Tongue (tissue), 2 donors: ENCODE measurements around the gene TFF2. TPM values are rescaled to one million over a fixed set of nuclear protein-coding genes. Genes with fewer than 3 reads are reported as not detected.

Source experiments
- DNase-seq: peaks from one replicate; pipeline ENCODE4 v3.0.0-alpha.2; 2015
- total RNA-seq: library from RNA; depleted of rRNA; stranded (reverse); fragments of >200 nt; gene quantifications from one replicate; pipeline ENCODE4 v1.2.3, GENCODE V29; 2014

TFF2 gene
- total RNA-seq, 1 donor from 2014 or later: not detected

DNA sequence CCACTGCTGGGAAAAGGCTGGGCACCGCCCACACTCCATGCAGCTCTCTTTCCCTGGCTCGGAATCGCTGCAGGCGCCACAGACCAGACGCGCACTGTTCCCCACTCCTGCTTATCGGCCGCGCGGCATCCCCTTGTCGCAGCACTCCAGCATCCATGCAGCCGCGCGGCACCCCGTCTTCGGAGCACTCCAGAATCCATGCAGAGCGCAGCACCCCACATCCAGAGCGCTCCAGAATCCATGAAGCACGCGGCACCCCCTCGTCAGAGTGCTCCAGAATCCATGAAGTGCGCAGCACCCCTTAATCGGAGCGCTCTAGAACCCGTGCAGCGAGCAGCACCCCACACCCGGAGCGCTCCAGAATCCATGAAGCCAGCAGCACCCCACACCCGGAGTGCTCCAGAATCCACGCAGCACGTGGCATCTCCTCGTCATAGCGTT, 45.1 kb downstream of the TFF2 start:
- no peak for DNase-seq

DNA sequence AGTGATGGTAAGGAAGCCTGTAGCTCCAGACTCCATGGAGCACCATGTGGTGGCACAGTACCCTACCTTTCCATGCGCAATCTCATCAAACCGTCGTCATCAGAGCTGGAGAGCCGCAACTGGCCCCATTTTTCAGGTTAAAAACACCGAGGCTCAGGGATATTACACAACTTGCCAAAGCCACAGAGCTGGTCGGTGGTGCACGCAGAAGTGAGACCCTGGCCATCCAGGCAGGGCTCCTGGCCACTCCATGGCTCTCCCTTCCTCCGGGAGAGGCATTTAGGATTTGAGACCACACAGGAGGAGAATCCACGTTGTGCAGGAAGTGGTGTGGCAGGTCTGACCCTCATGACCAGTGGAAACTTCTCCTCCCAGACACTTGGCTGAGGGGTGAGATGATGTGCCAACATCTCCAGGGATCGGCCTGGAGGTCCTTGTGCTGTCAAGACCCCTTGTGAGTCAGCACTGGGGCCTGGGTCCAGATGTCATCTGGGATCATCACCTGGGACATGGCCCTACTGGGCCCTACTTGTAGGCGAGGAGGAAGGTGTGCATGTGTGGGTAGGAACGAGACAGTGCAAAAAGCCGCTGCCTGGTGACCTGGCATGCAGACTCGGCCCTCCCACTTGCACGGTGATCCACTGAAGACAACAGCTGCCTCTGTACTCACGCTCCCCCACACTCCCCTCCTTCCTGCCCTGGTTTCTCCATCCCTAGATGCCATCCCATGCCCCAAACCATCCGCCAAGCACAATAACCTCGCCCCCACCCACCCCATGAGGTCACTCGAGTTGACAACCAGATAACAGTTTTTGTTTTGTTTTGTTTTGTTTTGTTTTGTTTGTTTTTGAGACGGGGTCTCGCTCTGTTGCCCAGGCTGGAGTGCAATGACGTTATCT, 46.0 kb downstream of the TFF2 start:
- DNase-seq: no peak

DNA sequence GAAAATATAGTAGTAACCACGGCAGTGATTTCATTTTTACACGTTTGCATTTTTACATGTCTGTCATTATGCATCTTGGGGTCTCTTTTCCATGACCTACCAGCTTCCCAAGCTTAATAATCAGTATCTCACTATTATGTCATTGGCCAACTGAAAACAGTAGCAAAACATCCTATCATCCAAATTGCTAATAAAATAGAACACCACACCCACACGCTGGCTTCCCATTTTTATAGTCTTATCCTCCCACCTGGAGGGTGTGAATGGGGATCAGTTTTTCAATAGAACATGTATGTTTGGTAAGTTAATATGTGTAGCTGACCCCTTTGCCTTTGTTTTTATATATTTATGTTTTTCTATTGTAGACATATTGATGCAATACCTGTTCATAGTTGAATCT, 47.4 kb downstream of the TFF2 start:
- no peak for DNase-seq

DNA sequence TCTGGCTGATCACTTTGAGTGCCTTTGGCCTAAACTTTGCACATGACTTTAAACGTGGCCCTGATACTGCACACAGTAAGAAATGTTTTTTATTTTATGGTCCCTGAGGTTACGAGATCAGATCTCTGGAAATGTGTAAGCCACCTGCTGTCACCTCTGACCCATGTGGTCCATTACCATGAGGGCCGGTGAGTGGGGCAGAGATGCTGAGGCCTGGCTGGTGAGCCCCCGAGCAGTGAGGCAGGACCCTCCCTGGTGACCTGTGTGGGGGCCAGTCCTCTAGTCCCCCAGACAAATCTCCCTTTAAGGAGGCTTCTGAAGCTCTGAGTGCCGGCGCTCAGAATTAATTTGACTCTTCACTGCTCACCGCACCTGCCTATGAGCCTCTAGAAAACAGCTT, 48.0 kb downstream of the TFF2 start:
- DNase-seq: no peak

DNA sequence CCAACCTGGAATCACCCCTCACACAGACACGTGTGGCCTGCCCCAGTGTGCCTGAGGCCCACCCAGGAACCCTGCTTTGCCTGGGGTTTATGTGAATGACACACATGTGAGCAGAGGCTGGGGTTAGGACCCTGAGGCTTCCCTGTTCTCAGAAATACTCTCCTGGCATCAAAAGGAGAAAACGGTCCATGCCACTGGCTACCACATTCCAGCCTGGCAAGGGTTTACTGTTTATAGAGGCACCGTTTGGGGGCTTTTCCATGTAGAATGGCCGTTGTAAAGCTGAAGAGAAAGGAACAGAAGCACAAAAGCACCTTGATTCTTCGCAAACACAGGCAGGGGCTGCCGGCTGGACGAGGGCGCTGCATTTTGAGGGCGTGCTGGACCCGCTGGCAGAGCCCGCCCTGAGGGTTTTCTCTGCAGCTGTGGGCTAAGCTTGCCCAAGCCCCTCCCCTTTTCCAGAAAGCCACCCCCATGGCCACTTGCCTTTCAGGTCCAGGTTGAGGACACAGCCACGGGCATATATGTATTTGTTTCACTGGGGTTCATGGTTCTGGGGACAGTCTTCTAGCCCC, 48.6 kb downstream of the TFF2 start:
- DNase-seq: peak; percentile 37

DNA sequence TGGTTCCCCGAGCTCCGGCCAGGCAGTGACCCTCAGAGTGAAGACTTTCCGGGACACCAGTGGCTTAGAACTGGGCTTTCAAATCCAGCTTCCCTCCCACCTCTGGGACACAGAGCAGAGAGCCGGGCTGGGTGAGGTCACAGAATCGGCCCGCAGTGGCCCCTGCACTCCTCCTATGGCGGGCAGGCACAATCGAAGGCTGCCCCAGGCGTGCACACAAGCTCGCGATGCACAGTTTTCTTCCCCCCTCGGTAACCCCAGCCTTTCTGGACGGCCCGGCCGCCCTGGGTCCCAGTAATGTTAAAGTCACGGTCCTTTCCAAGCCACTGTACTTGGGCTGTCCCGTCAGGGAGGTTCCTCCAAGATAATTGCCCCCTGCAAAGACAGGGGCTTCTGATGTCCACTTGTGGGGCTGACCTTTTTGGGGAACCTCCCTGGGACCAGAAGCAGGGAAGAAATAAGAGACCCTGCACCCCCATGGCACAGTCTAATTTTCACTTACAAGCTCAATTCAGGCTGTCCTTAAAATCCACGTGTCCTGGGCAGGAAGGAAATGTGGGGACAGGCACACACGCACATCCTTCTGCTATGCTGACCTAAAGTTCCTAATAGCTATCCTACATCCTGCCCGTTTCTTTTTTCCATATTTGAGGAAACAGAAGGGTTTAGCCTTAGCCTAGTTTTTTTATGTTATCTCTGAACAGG, 49.3 kb downstream of the TFF2 start:
- DNase-seq: no peak

DNA sequence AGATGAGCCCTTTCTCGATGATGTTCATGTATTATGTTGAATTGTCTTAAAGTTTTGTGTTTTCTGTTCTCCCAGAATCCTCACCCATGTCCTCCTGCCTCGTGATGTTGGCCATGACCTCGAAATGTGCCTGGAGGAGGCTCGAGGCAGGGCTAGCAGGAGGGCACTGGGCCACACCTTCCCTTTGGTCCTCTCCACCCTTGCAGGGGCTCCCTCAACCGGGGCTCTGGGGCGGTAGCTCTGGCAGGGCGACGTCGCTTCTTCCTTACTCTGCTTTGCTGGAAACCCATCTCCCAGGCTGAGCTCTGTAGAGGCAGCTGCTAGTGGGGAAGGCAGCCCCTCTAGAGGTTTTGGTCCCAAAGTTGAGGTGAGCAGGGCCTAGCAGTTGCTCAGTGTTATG, 49.8 kb downstream of the TFF2 start:
- DNase-seq: no peak

DNA sequence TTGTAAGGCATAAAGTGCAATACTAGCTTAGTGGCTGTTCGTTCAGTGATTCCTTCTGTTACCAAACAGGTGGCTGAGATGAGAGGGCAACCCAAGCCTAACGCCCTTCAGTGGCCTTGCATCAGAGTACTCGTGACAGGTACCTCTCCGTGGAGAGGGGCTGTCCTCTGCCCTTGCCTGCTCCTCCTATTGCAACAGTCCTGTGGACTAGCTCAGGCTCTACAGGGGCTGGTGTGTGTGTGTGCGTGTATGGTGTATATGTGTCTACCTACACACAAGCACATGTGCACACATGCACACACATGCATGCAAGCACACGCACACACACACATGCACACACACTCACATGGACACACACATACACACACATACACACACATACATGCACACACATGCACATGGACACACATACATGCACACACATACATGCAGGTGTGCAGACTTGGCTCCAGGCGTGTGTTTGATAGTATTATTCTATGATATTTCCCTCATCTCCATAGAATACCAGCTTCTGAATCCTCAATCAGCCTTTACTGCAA, 50.7 kb downstream of the TFF2 start:
- DNase-seq: no peak

DNA sequence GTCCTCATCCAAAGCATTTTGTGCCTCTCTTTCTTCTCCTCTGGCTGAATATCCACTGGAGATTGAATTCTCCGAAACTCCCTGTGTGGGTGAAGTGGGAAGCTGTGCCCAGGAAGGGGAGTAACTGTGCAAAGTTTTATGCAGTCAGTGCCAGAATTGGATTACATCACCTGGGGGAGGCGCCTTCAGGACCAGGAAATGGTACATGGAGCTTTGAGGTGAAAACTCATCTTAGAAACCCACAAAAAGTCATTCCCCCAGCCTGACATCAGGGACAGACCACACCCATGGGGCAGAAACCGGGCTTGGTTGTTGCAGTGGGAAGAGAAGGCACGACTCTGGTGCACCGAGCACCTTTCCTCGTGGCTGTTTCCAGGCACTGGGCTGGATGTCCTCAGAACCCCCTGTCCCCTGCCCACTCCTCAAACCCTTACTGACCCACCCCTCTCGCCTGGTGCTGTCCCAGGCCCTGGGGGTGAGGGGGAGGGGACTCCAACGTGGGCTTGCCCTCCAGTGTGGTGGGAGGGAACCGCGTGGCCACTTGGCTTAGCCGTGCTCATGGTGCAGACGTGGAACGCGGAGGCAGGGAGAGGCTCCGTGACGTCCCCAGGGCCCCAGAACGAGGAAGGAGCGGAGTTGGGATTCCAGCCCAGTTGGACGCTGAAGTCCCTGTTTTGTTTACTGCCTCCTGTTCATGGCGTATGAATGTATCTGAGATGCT, 51.3 kb downstream of the TFF2 start:
- DNase-seq: no peak

DNA sequence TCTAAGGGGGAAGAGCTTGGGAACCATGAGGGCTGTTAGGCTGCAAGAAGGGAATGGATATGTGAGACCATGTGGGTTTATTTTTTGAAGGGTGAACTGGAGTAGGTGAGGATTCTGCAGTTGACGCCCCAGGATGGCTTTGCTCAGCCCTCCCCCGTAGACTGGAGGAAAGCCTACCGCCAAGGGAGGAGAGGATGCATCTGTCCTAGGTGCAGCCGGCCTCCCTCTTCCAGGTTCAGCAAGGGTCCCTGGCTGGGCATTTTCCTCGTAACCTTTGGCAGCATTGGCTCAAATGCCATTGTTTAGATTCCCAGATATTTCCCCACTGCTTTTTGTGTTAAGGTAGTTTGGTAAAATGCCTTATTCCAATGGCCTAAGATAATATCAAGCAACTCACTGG, 52.1 kb downstream of the TFF2 start:
- DNase-seq: no peak

DNA sequence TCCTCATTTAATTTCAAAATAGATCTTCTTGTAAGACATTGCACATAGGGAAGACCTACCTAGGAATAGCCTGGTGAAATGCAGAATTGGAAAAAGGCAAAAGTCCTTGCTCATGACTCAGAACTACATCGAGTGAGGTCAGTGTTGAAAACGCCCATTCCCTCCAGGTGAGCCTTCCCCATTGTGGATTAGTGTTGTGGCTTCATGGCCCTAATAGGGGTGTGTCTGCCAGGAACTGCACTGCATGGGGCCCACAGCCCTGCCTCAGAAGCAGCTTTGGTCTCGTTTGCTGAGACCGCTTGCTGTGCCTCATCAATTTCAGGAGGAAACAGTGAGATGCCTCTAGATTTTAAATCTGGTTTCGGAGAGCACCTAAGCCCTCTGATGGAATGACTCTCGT, 52.6 kb downstream of the TFF2 start:
- no peak for DNase-seq

DNA sequence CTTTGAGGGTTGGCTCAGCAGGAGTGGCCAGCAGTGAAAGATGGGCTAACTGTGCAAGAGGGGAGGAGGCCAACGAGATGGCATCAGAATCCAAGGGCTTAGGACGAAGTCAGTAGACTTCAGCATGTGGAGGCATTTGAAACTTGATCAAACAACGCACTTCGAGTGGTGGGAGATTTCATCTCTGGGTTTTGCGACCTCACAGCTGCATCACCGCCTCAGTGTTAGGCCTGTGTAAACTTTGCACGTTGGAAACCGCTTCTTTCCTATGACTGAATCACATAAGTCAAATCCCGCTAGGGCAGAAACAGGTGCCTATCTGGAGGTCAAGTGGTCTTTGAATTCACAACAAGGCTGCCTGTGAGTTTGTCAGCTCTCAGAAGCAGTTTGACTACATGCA, 53.4 kb downstream of the TFF2 start:
- DNase-seq: no peak

DNA sequence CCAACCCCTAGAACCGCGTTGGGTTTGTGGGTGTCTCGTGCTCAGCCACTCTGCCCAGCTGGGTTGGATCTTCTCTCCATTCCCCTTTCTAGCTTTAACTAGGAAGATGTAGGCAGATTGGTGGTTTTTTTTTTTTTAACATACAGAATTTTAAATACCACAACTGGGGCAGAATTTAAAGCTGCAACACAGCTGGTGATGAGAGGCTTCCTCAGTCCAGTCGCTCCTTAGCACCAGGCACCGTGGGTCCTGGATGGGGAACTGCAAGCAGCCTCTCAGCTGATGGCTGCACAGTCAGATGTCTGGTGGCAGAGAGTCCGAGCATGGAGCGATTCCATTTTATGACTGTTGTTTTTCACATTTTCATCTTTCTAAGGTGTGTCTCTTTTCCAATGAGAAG, 54.3 kb downstream of the TFF2 start:
- DNase-seq: no peak

Other genes with a start within 250 kb of the TFF2 start
- gene ABCG1, start 131.9 kb downstream of the TFF2 start, total RNA-seq: 20.9 TPM
- 30.9 TPM for gene TFF3, start 35.6 kb downstream of the TFF2 start, total RNA-seq
- not detected for gene TFF1, start 15.5 kb upstream of the TFF2 start, total RNA-seq
- 0.21 TPM for gene TMPRSS3, start 45.1 kb upstream of the TFF2 start, total RNA-seq
- 0.41 TPM for gene UBASH3A, start 52.9 kb upstream of the TFF2 start, total RNA-seq
- 0.10 TPM for gene RSPH1, start 145.2 kb upstream of the TFF2 start, total RNA-seq
- gene SLC37A1, start 162.9 kb upstream of the TFF2 start, total RNA-seq: 12.7 TPM